A549 (cell line): ENCODE measurements around the gene AAK1.

Experiments used
- ELK1 ChIP-seq: fragments of 150-350 bp; IDR thresholded peaks from 2 replicates; pipeline ENCODE4 v1.6.1; 2014; ENCODE audit warnings: low read depth, mild to moderate bottlenecking, low read length
- MAX ChIP-seq: IDR thresholded peaks from 2 replicates; pipeline ENCODE4 v1.6.1; 2012
- PHF8 ChIP-seq: fragments of 200-600 bp; sonication (generic); IDR thresholded peaks from 2 replicates; pipeline ENCODE4 v1.6.1; 2016; ENCODE audit warnings: low read depth, mild to moderate bottlenecking, antibody characterized with exemption, moderate library complexity, borderline replicate concordance
- POLR2A ChIP-seq: IDR thresholded peaks from 2 replicates; pipeline ENCODE4 v1.6.1; 2012; ENCODE audit warnings: mild to moderate bottlenecking, low read length
- REST ChIP-seq: fragments of 200-600 bp; sonication (generic); IDR thresholded peaks from 2 replicates; pipeline ENCODE4 v1.6.1; 2016; ENCODE audit warnings: antibody characterized with exemption, mild to moderate bottlenecking, moderate library complexity
- TFCP2L1 ChIP-seq: fragments of 250-450 bp; sonication (Bioruptor Pico); IDR thresholded peaks from 2 replicates; pipeline ENCODE4 v1.5.0; 2021; ENCODE audit warnings: mild to moderate bottlenecking
- ZC3H11A ChIP-seq: fragments of 450-650 bp; IDR thresholded peaks from 2 replicates; pipeline ENCODE4 v1.6.1; 2014; ENCODE audit warnings: antibody characterized with exemption, mild to moderate bottlenecking
- TF ChIP-seq, protein P1 (sequence below): fragments of >200 bp; sonication (Bioruptor Twin); formaldehyde crosslinking; IDR thresholded peaks from 3 replicates; pipeline ENCODE4 v1.5.1; 2016

DNA sequence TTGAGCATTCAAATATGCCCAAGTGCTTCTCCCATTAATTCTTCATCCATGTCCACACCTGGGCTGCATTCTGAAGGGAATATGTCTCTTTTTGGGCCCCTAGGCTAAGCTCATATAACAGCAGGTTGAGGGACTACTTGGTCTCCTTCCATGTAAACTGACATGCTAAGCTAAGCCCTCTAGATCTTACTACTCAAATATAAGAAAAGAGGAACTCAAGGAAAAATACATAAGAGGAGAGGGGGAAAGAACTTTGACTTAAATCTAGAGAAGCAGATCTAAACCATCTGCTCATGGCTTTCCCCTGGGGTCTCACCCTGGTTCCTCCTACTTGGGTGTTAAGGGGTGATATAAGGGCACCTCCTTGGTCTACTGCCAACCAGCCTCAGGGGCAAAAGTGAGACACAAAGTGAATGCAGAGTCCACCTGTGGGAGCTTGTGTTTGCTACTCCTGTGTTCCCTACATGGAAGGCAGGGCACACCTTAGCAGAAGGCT lies 186.5 kb downstream of the AAK1 start:
- TF ChIP-seq, protein P1, sequence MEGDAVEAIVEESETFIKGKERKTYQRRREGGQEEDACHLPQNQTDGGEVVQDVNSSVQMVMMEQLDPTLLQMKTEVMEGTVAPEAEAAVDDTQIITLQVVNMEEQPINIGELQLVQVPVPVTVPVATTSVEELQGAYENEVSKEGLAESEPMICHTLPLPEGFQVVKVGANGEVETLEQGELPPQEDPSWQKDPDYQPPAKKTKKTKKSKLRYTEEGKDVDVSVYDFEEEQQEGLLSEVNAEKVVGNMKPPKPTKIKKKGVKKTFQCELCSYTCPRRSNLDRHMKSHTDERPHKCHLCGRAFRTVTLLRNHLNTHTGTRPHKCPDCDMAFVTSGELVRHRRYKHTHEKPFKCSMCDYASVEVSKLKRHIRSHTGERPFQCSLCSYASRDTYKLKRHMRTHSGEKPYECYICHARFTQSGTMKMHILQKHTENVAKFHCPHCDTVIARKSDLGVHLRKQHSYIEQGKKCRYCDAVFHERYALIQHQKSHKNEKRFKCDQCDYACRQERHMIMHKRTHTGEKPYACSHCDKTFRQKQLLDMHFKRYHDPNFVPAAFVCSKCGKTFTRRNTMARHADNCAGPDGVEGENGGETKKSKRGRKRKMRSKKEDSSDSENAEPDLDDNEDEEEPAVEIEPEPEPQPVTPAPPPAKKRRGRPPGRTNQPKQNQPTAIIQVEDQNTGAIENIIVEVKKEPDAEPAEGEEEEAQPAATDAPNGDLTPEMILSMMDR: no peak
- no peak for TF ChIP-seq MAX
- TF ChIP-seq REST: no peak
- no peak for TF ChIP-seq POLR2A
- TF ChIP-seq TFCP2L1 (CRISPR knock-in tag): no peak
- no peak for TF ChIP-seq ZC3H11A
- TF ChIP-seq PHF8: no peak
- TF ChIP-seq ELK1: no peak
